Measurements from ENCODE around the gene NUDT14. TPM values are rescaled to one million over a fixed set of nuclear protein-coding genes. Genes with fewer than 3 reads are reported as not detected.

The NUDT14 gene
- total and polyA plus RNA-seq, 2 of the 8 experiments (the other 6 are each of a cell fraction or from before 2014, with no cell fraction given): 25.5 to 33.3 TPM

GRCh38 chr14:105185001-105185400, 3.9 kb upstream of the NUDT14 start (continued):
- no peak for TF ChIP-seq SP1 (IDR thresholded peaks at IDR 0.05; ENCODE audit: low read depth, low read length)
- no peak for TF ChIP-seq CTBP2 (IDR thresholded peaks at IDR 0.05; ENCODE audit: borderline replicate concordance, insufficient read depth, insufficient read length, low read length)
- no peak for TF ChIP-seq JUN (IDR thresholded peaks at IDR 0.05; ENCODE audit: low read depth, low read length)
- no peak for TF ChIP-seq TBP (IDR thresholded peaks at IDR 0.05; ENCODE audit: low read depth, low read length)
